Measurements from ENCODE around the gene DRG1. TPM values are rescaled to one million over a fixed set of nuclear protein-coding genes. Genes with fewer than 3 reads are reported as not detected.
"Not testable (repeated sequence)": the region's sequence is repeated elsewhere in the genome, so short reads cannot be mapped to it uniquely, and the experiment has no call there.

Gene DRG1
- total RNA-seq, 1 donor from 2014 or later = 86.4 TPM

DNA sequence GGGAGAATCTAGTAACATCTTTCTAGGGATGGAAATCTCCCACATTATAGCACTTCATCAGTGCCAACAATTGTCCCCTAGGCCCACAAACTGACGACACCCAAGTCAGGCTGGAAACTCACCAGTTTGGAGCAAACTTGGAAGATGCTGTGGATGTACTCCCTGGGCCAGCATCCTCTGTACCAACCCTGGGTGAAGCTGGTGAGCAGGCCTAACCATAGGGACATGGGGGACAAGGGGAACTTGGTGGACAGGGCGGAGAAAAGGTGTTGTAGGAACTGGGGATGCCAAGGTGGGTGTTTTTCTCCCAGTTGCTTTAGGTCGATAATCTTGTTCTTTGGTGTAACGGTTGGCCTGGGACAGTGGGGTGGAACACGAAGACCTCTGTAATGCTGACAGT, 42.2 kb downstream of the DRG1 start:
- FAIRE-seq (no peak), DNase-seq (ENCODE audit: low spot score in 2 of 2) (no peak)

DNA sequence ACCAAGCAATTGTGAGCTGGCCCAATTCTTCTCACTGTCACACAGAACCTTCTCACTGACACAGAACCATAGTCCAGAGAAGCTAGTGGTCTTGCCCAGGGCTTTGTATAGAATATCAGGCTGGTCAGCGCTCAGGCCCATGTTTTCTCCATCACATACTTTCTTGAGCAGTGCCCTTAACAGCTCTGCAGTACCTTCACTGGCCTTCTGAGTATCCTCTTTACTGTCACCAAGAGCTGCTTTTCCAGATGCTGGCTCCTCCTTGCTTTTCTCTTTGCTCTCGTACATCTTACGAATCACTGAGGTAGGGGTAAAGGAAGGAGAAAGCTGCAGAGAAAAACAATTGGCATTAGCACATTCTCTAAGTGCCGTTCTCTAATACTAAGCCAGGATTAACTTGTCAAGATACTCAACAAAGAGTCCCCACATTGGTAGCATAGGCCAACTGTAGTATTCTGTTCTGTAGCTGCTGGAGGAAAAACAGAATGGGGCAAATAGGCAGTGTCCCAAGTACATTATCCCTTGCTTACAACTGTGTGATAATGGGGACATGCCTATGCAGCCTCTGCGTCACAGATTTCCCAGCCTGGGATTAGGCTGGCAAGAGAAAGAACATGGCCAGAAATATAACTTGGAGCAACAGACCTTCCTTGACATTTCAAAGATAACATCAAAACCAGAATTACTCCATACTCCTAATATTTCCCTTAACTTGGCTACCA, 43.5 kb downstream of the DRG1 start:
- DNase-seq (ENCODE audit: low spot score in 2 of 2) = no peak
- no peak for FAIRE-seq

DNA sequence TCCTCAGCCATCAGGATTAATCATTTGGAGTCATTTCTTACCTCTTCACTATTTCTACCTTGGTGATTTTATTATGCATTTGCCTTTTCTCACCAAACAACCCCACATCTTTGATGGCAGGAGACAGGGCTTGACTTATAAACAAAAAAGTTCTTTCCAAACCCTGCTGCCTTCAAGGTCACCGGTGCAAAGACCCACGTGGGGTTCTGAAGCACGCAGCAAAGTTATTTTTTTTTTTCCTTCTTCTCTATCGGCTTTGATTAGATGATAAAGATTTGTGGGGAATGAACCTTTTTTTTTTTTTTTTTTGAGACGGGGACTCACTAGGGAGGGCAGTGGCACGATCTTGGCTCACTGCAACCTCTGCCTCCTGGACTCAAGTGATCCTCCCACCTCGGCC, 44.1 kb downstream of the DRG1 start:
- DNase-seq (ENCODE audit: low spot score in 2 of 2) (no peak), FAIRE-seq (no peak)

DNA sequence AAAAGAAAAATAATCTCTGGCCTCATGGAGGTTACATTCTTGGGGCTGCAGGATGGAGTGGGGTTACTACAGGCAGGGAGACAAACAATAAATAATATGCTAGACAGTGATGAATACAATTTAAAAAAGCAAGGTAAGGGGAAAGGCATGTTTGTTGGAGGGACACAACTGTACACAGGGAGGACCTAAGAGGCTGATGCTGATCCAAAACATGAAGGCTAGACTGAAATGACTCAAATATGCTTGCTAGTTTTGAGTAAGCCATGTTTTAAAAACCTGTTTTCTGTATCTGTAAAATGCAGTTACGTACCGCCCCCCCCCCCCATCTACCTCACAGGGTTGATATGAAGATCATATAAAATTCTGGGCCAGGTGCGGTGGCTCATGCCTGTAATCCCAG, 46.2 kb downstream of the DRG1 start:
- DNase-seq (ENCODE audit: low spot score in 2 of 2) = no peak
- FAIRE-seq = no peak

DNA sequence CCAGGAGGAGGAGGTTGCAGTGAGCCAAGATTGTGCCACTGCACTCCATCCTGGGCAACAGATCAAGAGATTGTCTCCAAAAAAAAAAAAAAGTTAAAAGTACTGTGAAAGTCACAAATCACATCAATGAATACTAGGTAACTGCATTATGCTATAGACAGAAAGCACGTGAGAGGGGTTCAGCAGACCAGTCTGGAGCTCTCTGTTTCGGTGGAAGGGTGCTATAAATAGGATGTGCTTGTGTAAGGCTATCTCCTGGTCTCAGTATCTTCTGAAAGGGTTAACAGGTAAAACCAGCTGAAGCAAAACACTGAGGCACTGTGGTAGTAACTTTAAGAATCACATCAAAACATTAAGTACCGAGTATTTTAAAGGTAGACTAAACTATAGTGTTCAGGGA, 46.8 kb downstream of the DRG1 start:
- FAIRE-seq (no peak), DNase-seq (ENCODE audit: low spot score in 2 of 2) (no peak)

DNA sequence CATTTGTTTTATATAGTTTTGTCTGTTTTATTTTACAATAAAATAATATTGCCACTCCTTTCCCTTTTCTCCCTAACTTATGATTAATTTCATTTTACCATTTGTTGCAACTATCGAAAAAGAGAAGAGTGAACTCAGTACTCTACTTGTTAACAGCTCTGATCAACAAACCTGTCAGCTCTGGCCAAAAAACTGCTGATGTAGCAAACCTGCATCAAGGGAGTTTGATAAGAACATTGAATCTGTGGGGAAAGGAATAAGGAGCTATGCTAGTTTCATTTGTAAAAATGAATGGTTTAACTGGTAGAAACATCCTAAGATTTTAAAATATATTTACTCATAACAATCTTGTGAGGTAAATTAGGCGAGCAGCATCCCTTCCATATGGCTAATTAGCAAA, 47.4 kb downstream of the DRG1 start:
- FAIRE-seq = no peak
- no peak for DNase-seq (ENCODE audit: low spot score in 2 of 2)

DNA sequence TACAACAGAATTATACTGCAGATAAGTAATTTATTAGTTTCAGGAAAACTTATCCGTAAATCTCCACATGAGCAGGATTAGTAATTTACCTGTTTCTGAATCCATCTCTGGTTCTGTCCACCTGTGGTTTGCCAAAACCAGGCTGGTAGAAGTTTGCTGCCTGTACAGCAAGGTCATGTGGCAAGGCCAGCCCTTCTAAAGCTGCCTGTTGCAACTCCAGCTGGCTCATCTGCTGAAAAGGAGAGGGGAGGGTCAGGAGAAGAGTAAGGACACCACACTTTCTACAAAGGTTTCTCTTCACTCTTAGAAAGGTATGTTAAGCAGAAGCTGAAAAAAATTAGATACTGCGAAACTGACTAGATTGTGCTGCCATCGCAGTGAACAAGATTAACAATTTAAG, 47.9 kb downstream of the DRG1 start:
- DNase-seq (ENCODE audit: low spot score in 2 of 2) = no peak
- no peak for FAIRE-seq

DNA sequence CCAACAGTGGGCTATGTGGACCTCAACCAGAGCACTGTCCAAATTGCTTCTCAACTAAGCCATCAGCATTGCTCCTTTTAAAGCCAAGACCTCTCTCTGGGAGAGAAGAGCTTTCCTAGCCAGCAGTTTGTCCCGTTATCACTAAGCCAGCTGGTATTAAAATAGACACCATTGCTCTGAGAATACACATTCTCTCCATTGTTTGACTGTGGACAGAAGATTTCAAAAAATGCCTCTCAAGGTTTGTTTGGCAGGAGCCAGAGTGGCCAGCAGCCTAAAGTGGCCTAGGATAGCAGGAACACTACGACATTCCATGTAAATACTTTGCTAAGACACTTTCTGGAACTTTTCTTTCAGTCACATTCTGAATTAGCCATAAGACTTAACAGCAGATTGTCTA, 49.0 kb downstream of the DRG1 start:
- no peak for FAIRE-seq
- no peak for DNase-seq (ENCODE audit: low spot score in 2 of 2)

DNA sequence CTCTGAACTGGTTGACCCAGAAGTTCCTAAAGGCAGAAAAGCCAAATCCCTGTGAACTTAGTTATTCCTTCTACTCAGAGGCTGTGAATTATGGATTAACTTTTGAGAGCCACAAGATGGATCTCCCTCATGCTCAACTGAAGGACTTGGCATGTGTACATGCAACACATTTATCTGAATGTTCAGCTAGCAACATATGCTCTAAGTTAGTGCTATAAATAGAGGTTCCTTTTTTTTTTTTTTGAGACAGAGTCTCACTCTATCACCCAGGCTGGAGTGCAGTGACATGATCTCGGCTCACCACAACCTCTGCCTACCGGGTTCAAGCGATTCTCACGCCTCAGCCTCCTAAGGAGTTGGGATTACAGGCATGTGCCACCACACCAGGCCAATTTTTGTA, 50.1 kb downstream of the DRG1 start:
- FAIRE-seq (no peak), DNase-seq (ENCODE audit: low spot score in 2 of 2) (no peak)

DNA sequence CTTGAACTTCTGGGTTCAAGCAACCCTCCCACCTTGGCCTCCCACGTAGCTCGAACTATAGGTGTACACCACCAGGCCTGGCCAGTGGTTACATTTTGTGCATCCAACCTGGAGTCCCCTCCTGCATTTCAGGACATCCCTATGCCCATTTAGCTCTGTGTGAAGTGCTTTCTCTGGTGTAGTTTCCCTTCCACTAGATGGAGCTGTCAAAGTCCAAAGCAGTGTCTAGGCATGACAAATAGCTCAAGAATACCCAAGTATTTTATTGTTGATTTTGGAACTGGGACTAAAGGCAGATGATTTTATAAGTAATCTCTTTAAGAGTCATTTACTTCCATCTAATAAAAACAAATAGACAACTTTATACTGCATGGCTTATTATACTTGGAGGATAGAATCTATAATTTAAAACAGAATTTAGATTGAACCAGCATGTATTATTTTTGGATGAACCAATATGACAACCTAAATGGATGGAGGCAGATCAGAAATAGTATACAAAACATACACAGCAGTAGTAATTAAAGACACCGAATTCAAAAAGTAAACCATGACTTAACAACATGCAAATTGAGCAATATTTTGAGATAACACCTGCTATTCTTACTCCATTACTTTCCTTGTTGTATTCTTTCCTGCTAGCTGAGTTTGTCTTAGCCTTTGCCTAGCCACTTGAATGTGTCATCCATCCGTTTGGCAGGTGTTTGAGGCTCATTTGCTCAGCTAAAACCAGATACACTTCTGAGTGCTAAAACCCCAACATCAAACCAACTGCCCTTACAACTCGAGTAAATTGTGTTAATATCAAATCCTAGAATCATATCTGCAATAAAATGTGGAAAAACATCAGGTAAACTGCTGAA, 52.5 kb downstream of the DRG1 start:
- FAIRE-seq (no peak), DNase-seq (ENCODE audit: low spot score in 2 of 2) (no peak)

DNA sequence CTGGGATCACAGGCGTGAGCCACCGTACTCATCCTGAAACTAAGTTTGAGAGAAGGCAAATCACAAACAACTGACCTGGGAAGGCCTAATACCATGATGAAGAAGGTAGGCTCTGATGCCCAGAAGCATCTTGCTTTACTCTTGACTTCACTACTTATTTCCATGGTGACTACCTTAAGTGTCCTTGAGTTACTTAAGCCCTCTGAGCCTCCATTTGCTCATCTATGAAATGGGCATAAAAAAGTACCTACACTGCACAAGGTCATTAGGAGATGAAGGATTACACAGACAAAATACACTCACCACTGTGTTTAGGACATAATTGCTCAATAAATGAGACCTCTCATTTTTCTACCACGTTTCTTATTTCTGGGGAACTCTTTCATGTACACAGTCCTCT, 62.3 kb downstream of the DRG1 start:
- FAIRE-seq = no peak
- no peak for DNase-seq (ENCODE audit: low spot score in 2 of 2)

DNA sequence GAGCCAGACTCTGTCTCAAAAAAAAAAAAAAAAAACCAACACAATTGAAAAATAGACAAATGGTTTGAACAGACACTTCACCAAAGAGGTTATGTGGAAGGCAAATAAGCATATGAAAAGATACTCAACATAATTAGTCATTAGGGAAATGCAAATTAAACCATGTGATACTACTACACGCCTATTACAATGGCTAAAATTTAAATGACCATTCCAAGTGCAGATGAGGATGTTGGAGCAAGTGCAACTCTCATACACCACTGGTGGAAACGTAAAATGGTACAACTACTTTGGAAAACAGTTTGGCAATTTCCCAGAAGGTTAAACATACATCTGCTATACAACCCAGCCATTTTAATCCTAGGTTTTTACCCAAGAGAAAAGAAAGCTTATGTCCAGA, 65.9 kb downstream of the DRG1 start:
- no peak for DNase-seq (ENCODE audit: low spot score in 2 of 2)
- FAIRE-seq = no peak

DNA sequence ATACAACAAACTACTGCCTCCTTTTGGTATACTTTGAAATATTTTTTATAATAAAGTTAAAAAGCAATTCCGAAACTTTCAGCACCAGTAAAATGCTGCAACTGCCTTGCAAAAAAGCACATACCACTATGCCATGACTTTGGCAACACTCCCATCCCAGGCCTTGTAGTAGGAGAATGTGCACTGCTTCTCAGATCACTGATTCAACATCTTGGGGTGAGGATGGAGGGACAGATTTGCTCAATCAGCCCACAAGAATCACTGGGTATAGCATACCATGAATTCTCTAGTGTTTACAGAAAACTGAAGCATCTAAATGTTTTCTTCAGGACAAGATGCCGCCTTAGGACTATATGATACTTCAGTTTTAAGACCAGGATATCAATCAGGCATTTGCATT, 75.3 kb downstream of the DRG1 start:
- no peak for DNase-seq (ENCODE audit: low spot score in 2 of 2)

DNA sequence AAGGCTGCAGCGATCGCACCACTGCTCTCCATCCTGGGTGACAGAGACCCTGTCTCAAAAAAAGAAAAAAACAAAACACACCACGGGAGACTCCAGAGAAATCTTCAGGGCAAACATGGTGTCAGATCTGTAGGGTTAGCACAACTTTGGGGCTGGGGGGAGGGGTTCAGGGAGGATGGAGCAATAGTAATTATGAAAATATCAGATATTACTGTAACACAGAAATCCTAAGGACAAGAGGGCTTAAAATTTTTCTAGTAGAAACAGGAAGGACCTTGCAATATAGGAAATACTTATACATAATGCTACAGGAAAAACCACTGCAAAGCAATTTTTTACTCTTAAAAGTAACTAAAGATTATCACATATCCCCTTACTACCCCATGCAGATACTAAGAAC, 76.4 kb downstream of the DRG1 start:
- no peak for FAIRE-seq
- DNase-seq (ENCODE audit: low spot score in 2 of 2) = no peak

More for the DNA sequence above, 75.3 kb downstream of the DRG1 start:
- no peak for FAIRE-seq

DNA sequence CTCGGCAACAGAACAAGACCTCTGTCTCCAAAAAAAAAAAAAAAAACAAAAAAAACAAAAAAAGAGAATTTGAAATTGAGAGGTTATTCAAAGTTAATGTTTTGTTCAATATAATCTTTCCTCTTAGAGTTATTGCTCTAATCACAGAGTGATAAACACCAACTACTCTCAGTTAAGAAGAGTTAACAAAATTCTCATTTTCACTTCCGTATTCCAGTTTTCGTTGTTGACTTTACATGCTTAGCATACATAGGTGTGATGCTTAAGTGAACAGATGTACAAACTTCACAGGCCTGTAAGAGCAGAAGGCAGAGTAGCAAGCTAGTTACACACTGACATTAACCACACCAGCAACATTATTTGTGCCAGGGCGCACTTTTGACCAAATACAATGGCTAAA, 77.9 kb downstream of the DRG1 start:
- FAIRE-seq (no peak), DNase-seq (ENCODE audit: low spot score in 2 of 2) (no peak)

DNA sequence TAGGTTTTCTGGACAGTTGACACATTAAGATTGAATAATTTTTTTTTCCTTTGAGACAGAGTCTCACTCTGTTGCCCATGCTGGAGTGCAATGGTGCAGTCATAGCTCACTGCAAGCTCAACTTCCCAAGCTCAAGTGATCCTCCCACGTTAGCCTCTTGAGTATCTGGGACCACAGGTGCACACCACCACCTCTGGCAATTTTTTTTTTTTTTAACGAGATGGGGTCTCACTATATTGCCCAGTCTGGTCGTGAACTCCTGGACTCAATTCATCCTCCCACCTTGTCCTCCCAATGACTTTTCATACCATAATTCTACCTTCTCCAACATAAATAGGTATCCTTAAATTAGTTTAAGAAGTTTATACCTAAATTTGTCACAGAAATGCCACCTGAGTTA, 81.7 kb downstream of the DRG1 start:
- DNase-seq (ENCODE audit: low spot score in 2 of 2) (no peak), FAIRE-seq (no peak)

DNA sequence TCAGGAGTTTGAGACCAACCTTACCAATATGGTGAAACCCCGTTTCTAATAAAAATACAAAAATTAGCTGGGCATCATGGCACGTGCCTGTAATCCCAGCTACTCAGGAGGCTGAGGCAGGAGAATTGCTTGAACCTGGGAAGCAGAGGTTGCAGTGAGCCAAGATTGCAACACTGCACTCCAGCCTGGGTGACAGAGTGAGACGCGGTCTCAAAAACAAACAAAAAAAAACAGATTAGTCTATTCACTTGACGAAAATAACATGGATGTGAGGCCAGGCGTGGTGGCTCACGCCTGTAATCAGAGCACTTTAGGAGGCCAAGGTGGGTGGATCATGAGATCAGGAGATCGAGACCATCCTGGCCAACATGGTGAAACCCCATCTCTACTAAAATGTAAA, 83.1 kb downstream of the DRG1 start:
- not testable (repeated sequence) for DNase-seq (ENCODE audit: low spot score in 2 of 2); FAIRE-seq

Small RNA genes lying within 50 kb of the gene (small RNA-seq; reads per million reads assigned to genes)
- gene RNU6-28P (not detected), gene RNU6-338P (not detected)

Other genes starting within 250 kb of the DRG1 start
- gene RNF185, start 239.4 kb upstream of the DRG1 start, total RNA-seq = 27.7 TPM
- 13.9 TPM for gene LIMK2, start 187.3 kb upstream of the DRG1 start, total RNA-seq
- 20.8 TPM for gene PIK3IP1, start 107.1 kb upstream of the DRG1 start, total RNA-seq
- 24.1 TPM for gene PATZ1, start 53.3 kb upstream of the DRG1 start, total RNA-seq
- gene EIF4ENIF1, start 90.2 kb downstream of the DRG1 start, total RNA-seq = 21.6 TPM
- 18.8 TPM for gene SFI1, start 96.9 kb downstream of the DRG1 start, total RNA-seq

All from frontal cortex (tissue), 4 donors.